ENCODE measurements around the gene ACTN2.
"Not testable (repeated sequence)": the region's sequence is repeated elsewhere in the genome, so short reads cannot be mapped to it uniquely, and the experiment has no call there.

Gene ACTN2

GRCh38 chr1:236685917-236686814 is at the start of gene ACTN2:
TSS of gene ACTN2 (plus strand) at chr1:236686499. CDS start at chr1:236686674, 175 bp downstream.
- peak; percentile 26 to 32 for DNase-seq (ENCODE audit: low read depth in 2 of 2)

DNA sequence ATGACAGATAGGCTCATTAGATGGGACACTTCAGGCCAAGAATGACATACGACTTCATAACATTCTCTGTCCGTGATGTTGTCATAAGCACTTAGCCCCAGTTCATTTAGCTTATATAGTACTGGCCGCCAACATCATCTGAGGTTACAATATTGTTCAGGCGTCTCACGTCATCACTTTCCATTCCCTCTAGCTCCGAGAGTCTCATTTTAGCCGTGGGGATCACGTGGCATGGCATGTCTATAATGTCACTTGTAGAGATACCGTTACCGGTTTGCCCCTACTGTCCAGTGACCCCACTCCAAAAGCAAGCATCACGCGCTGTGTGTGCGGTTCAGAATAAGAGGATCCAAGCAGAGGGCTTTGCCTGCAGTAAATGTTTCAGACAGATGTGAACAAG is 47.4 kb upstream of the ACTN2 start:
- no peak for DNase-seq (ENCODE audit: low read depth in 2 of 2)

GRCh38 chr1:236639686-236640085 is 46.6 kb upstream of the ACTN2 start:
- no peak for DNase-seq (ENCODE audit: low read depth in 2 of 2)

- no peak for DNase-seq (ENCODE audit: low read depth in 2 of 2)
Observed at GRCh38 chr1:236642763-236643162, 43.5 kb upstream of the ACTN2 start.

DNA sequence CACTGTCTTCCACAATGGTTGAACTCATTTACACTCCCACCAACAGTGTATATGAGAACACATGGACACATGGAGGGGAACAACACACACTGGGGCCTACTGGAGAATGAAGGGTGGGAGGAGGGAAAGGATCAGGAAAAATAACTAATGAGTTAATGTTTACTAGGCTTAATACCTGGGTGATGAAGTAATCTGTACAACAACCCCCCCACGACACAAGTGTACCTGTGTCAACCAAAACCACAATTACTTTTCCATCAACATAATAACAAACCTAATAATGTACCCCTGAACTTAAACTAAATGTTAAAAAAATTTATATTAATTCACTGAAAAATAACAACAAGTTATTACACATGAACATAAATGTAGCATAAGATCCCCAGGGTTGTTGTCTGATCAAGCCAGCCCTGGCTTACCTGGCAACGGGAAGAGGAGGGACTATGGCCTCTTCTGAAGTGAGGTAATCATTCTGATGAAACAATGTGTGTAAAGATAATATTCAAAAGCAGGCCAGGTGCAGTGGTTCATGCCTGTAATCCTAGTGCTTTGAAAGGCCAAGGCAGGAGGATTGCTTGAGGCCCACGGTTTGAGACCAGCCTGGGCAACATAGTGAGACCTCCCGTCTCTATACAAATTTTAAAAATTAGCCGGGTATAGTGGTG is 41.2 kb upstream of the ACTN2 start:
- DNase-seq (ENCODE audit: low read depth in 2 of 2): no peak

- no peak for DNase-seq (ENCODE audit: low read depth in 2 of 2)
Observed at GRCh38 chr1:236654511-236654910, 31.8 kb upstream of the ACTN2 start.

DNA sequence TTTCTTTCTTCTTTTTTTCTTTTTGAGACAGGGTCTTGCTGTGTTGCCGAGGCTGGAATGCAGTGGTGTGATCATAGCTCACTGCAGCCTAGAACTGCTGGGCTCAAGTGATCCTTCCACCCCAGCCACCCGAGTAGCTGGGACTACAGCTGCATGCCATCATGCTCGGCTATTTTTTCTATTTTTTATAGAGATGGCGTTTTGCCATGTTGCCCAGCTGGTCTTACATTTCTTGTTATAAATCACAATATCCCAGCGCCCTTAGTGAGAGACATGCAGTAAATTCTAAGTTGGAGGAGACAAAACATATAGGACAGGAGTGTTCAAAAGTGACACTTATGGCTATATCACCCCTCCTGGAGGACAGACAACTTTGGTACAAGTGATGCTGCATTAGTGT is 31.3 kb upstream of the ACTN2 start:
- no peak for DNase-seq (ENCODE audit: low read depth in 2 of 2)

GRCh38 chr1:236657398-236657797 is 28.9 kb upstream of the ACTN2 start:
- no peak for DNase-seq (ENCODE audit: low read depth in 2 of 2)

DNA sequence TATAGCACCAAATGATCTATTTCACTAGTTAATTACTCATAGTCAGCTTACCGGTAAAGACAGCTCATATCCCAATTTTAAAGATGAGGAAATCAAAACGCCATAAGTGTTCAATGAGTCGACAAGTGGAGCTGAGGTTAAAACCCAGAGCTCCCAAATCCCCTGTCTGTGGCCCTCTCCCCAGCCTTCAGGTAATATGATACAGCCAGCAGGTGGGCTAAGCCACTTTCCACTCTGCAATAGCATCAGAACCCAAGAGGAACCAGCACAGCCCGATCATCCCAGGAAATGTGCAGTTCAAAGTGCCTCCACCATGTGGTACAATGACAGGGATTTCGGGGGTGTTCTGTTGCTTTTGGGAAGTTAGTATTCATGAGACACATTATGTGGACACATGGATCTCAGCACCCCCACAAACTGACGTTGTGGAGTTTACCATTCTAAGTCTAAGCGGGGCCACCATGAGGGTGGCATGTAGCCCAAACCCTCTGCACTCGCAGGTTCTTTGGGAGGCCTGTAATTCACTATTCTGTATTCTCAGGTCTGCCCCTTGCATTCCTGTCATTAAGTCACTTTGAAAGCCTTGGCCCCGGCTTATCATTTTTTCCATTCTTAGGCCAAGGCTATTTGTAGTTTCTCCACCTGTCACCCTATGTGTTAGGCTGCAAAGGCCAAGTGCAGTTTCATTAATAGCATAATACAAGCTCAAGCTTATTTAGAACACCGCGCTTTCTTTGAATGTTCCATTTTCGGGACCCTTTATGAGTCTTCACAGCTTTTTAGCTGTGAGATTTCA is 26.3 kb upstream of the ACTN2 start:
- no peak for DNase-seq (ENCODE audit: low read depth in 2 of 2)

- no peak for DNase-seq (ENCODE audit: low read depth in 2 of 2)
Observed at GRCh38 chr1:236663934-236664333, 22.4 kb upstream of the ACTN2 start.

DNA sequence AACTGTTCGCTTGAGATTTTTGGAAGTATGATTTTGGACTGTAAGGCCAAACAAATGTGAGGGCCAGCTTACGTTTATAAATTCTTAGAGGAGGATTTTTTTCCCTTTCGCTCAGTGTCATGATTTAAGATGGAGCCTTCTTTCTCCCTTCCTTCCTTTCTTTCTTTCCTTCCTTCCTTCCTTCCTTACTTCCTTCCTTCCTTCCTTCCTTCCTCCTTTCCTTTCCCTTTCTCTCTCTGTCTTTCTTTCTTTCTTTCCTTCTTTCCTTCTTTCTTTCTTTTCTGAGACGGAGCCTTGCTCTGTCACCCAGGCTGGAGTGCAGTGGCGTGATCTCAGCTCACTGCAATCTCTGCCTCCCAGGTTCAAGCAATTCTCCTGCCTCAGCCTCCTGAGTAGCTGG is 17.4 kb upstream of the ACTN2 start:
- DNase-seq (ENCODE audit: low read depth in 2 of 2): not testable (repeated sequence)

DNA sequence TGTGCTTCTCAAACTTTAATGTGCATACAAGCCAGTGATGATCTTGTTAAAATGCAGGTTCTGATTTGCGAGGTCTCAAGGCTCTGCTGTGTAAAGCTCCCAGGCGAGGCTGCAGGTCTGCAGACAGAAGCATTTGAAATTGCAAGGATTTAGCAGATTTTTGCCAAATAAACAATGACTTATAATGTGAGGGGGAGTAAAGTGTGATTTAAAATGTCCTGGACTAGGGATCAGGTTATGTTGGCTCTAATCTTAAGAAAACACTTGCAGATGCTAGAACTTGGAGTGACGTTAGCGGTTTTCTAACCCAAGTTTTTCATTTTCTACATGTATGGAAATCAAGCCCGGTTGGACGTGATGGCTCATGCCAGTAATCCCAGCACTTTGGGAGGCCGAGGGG is 16.2 kb upstream of the ACTN2 start:
- DNase-seq (ENCODE audit: low read depth in 2 of 2): no peak

- no peak for DNase-seq (ENCODE audit: low read depth in 2 of 2)
Observed at GRCh38 chr1:236673289-236673919, 12.9 kb upstream of the ACTN2 start.

DNA sequence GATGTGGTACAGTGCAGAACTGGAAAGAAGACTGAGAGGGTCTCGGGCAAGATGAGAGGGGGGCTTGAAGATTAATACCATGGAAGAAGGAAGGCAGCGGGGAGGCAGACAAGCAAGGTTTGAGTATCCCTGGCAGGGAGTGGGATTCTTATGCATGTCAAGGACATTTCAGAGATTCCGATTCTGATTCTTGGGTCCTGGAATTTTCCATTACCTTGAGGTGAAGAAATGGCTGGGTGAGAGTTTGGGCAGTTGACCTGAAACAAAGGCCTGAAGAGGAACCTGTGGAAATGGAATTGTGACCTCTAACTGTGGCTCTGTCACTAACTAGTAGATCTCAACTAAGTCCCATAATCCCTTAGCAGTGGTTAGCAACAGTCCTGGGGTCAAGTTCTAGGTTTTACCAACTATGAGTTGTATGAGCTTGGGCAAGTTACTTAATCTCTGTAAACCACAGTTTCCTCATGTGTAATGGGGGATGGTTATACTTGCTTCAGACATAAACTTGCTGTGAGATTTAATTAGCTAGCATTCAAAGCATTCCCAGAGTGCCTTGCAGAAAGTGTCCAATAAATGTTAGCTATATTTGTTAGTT is 8.6 kb upstream of the ACTN2 start:
- DNase-seq (ENCODE audit: low read depth in 2 of 2): no peak

DNA sequence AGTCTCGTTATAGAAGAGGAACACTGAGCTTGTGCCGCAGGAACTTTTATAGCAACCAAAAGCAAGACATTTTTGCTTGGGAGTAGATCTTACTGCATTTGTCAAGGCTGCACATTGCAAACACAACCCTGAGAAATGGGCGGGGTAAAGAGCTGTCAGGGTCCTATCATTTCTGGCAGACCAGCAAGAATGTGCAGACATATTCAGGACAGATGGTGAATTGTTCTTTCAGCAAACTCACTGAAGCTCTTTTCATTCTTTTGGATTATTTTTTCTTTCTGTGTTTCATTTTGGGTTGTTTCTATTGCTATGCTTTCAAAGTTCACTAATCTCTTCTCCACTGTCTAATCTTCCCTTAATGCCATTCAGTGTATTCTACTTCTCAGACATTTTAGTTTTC is 5.1 kb upstream of the ACTN2 start:
- no peak for DNase-seq (ENCODE audit: low read depth in 2 of 2)

DNA sequence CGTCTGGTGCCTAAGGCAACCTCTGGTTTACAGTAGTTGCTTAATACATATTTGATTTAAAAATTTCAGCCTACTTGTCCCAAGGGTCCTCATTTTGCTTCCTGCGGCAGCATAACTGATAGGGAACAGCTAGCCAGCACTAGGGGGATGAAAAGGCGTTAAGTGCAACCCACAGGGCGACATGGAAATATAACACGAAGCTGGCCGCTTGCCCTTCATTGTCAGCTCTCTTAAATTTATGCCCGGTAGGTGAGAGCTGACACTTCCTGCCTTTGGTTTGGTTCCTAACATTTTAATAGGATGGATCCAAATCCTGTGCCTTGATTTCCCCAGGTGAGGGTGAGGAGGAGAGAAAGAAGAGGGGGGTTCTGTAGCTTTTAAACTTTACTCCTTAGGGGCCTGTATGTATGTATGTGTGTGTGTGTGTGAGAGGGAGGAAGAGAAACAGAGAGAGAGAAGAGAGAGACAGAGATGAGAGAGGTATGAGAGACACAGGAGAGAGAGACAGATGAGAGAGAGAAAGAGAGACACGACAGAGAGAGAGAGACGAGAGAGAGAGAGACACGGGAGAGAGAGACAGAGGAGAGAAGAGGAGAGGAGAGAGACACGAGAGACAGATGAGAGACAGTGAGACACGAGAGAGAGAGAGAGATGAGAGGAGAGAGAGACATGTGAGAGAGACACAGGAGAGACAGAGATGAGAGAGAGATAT is 938 bp upstream of the ACTN2 start:
- no peak for DNase-seq (ENCODE audit: low read depth in 2 of 2)

DNA sequence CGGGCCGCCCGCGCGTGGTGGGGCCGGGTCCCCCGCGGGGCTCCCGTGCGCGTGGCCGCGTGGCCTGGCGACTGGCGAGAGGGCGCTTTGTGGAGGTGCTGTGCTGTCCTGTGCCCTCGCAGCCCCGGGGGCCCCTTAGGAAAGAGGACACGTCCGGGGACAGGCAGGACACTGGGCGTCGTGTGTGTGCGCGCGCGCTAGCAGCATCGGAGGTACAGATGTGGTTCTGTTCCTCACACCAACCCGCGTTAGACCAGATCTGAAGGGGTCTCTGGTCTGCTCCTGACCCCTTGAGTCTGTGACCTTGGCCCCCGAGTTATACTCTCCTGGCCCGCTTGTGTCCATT is 489 bp downstream of the ACTN2 start:
- no peak for DNase-seq (ENCODE audit: low read depth in 2 of 2)

- no peak for DNase-seq (ENCODE audit: low read depth in 2 of 2)
Observed at GRCh38 chr1:236687273-236687672, 974 bp downstream of the ACTN2 start.

DNA sequence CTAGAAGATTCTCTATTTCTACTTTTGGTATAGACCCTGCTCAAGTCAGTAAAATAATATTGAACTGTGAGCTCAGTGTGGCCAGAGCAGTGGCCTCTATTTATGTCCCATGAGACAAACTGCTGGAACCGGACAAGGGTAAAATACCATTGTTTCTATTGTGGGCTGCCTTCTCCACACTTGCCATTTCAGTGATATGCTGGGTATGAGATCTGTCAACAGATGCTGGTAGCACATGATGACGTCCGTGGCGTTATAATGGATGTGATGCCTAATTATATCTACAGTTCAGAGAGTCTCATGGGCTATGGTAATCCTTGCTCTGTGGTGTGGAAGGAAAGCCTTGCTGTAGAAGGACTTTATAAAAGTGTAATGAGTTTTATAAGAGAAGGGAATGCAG is 2.4 kb downstream of the ACTN2 start:
- no peak for DNase-seq (ENCODE audit: low read depth in 2 of 2)

DNA sequence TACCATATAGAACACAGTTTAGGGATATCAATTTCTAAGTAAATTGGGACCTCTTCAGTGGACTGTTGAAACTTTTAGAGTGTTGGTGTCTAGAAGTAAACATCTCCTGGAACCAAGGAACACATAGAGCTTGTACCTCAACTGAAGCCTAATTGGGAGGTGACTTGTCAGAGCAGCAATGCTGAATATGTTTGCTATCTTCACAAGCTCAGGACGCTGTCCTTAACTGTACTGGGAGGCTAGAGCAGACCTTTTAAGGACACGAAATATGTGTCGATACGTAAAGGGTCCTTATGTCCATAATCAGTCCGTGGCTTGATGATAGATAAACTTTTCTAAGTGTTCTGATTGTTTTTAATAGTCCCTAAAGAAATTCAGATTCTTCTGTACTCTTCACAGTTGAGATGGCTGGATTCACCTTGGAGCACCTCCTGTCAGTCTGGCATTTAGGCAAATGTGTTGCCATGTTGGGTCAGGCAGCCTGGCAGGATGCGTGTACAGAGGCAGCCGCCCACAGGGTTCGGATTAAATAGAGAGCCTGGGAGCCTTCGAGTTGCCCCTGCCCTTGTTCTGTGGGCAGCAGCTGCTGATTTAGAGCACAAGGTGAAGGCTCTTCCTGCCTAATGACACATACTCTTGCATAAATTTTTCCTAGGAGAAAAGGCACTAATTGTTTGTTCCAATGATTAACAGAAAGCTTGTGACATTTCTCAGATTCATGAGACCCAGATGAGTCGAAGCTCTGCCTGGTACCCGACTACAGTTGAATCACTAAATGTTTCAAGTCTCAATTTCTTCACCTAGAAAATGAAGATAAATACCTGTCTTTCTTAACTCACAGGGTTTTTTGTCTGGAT is 3.6 kb downstream of the ACTN2 start:
- no peak for DNase-seq (ENCODE audit: low read depth in 2 of 2)
